Liver (tissue), 9 donors: ENCODE data around the gene GNAO1. TPM values are rescaled to one million over a fixed set of nuclear protein-coding genes. Genes with fewer than 3 reads are reported as not detected.

Experiments
- DNase-seq: peaks from one replicate; pipeline ENCODE4 v3.0.0-alpha.2; 2017; ENCODE audit warnings: low spot score
- H3K27ac ChIP-seq, 2 donors: one replicate each; pipeline ENCODE4 v1.7.0; 2013; ENCODE audit warnings: inconsistent platforms in 2 of 2, low read length in 2 of 2, control low read depth in 1 of 2, low read depth in 1 of 2, mild to moderate bottlenecking in 1 of 2
- H3K27me3 ChIP-seq, 4 donors: one replicate each; pipeline versions ENCODE4 v1.6.1 to v1.7.0; 2013; ENCODE audit warnings: low read length in 3 of 4, inconsistent platforms in 1 of 4, mild to moderate bottlenecking in 1 of 4, moderate library complexity in 1 of 4; ENCODE audit not compliant: control insufficient read depth in 4 of 4, insufficient read depth in 4 of 4
- H3K36me3 ChIP-seq, 4 donors: one replicate each; pipeline versions ENCODE4 v1.6.1 to v1.7.0; 2013; ENCODE audit warnings: low read length in 3 of 4, mild to moderate bottlenecking in 3 of 4, low read depth in 1 of 4, moderate library complexity in 1 of 4; ENCODE audit not compliant: control insufficient read depth in 4 of 4, insufficient read depth in 3 of 4
- H3K4me1 ChIP-seq, 4 donors: one replicate each; pipeline versions ENCODE4 v1.6.1 to v1.7.0; 2013; ENCODE audit warnings: low read length in 3 of 4, mild to moderate bottlenecking in 3 of 4, moderate library complexity in 1 of 4; ENCODE audit not compliant: control insufficient read depth in 4 of 4, insufficient read depth in 4 of 4
- H3K4me3 ChIP-seq, 3 donors: one replicate each; pipeline versions ENCODE4 v1.6.1 to v1.7.0; 2013; ENCODE audit warnings: low read length in 3 of 3, control low read depth in 1 of 3, low read depth in 1 of 3, mild to moderate bottlenecking in 1 of 3
- H3K9ac ChIP-seq, 2 donors: one replicate each; pipeline ENCODE4 v1.7.0; 2013; ENCODE audit warnings: low read length in 2 of 2, mild to moderate bottlenecking in 2 of 2, moderate library complexity in 2 of 2, control low read depth in 1 of 2, low read depth in 1 of 2
- H3K9me3 ChIP-seq, 4 donors: one replicate each; pipeline versions ENCODE4 v1.6.1 to v1.7.0; 2013; ENCODE audit warnings: low read length in 3 of 4; ENCODE audit not compliant: control insufficient read depth in 4 of 4
- EGR1 ChIP-seq, 2 donors: IDR thresholded peaks; 2 replicates each; pipeline ENCODE4 v1.6.1; 2016 to 2018; ENCODE audit warnings: antibody characterized with exemption in 2 of 2, low read depth in 2 of 2
- FOXA2 ChIP-seq: IDR thresholded peaks from 2 replicates; pipeline ENCODE4 v1.6.1; 2016; ENCODE audit warnings: antibody characterized with exemption
- GABPA ChIP-seq, 2 donors: IDR thresholded peaks in 1 of 2; conservative IDR thresholded peaks in 1 of 2; 2 replicates each; pipeline ENCODE4 v1.6.1; 2016; ENCODE audit warnings: antibody characterized with exemption in 2 of 2, mild to moderate bottlenecking in 1 of 2, moderate library complexity in 1 of 2
- HNF4A ChIP-seq, 2 donors: conservative IDR thresholded peaks; 2 replicates each; pipeline ENCODE4 v1.6.1; 2016; ENCODE audit warnings: antibody characterized with exemption in 2 of 2, mild to moderate bottlenecking in 2 of 2
- HNF4G ChIP-seq: IDR thresholded peaks from 2 replicates; pipeline ENCODE4 v1.6.1; 2016; ENCODE audit warnings: antibody characterized with exemption
- JUND ChIP-seq, 2 donors: IDR thresholded peaks; 2 replicates each; pipeline ENCODE4 v1.6.1; 2016; ENCODE audit warnings: antibody characterized with exemption in 2 of 2
- NR2F2 ChIP-seq: IDR thresholded peaks from 2 replicates; pipeline ENCODE4 v1.6.1; 2016; ENCODE audit warnings: antibody characterized with exemption
- RAD21 ChIP-seq, 2 donors: IDR thresholded peaks; 2 replicates each; pipeline ENCODE4 v1.6.1; 2016; ENCODE audit warnings: antibody characterized with exemption in 2 of 2, mild to moderate bottlenecking in 2 of 2
- RXRA ChIP-seq, 2 donors: IDR thresholded peaks; 2 replicates each; pipeline ENCODE4 v1.6.1; 2017 to 2018; ENCODE audit warnings: antibody characterized with exemption in 2 of 2, mild to moderate bottlenecking in 1 of 2
- TAF1 ChIP-seq: conservative IDR thresholded peaks from 2 replicates; pipeline ENCODE4 v1.6.1; 2016; ENCODE audit warnings: antibody characterized with exemption, mild to moderate bottlenecking
- YY1 ChIP-seq: IDR thresholded peaks from 2 replicates; pipeline ENCODE4 v1.6.1; 2016; ENCODE audit warnings: antibody characterized with exemption, mild to moderate bottlenecking
- WGBS: extraction: QIAGEN DNeasy Blood & Tissue Kit; methylation state at CpG from one replicate; pipeline ENCODE4 v1.1.7; 2013; 5-methylcytosine and 5-hydroxymethylcytosine counted together
- polyA plus RNA-seq, 2 donors: library from polyadenylated mRNA; stranded (reverse) in 1 of 2; unstranded in 1 of 2; fragments of 200-250 nt in 1 of 2; fragments of >200 nt in 1 of 2; fragmentation: Nextera tagmentation in 1 of 2; extraction: Ambion mirVana in 1 of 2; gene quantifications; one replicate each; pipeline versions ENCODE4 v1.2.1 to v1.2.3, GENCODE V29; 2013 to 2015
- total RNA-seq, 2 donors: library from RNA; depleted of rRNA; stranded (reverse); fragments of >200 nt; gene quantifications; one replicate each; pipeline ENCODE4 v1.2.3, GENCODE V29; 2014
- TF ChIP-seq, protein P1 (sequence below): IDR thresholded peaks from 2 replicates; pipeline ENCODE4 v1.6.1; 2016; ENCODE audit warnings: antibody characterized with exemption
- TF ChIP-seq, protein P2 (sequence below): IDR thresholded peaks from 2 replicates; pipeline ENCODE4 v1.6.1; 2016; ENCODE audit warnings: antibody characterized with exemption
- TF ChIP-seq, protein P3 (sequence below): IDR thresholded peaks from 2 replicates; pipeline ENCODE4 v1.6.1; 2016; ENCODE audit warnings: antibody characterized with exemption
- TF ChIP-seq, protein P4 (sequence below): IDR thresholded peaks from 2 replicates; pipeline ENCODE4 v1.6.1; 2016; ENCODE audit warnings: antibody characterized with exemption, mild to moderate bottlenecking
- donor health status: healthy.
- donor health status: healthy.
- donor health status: healthy.
- donor health status: healthy.
- donor health status: healthy.

The GNAO1 gene
- total and polyA plus RNA-seq, 4 donors, result 0.61 to 15.1 (median 7.0) TPM

DNA sequence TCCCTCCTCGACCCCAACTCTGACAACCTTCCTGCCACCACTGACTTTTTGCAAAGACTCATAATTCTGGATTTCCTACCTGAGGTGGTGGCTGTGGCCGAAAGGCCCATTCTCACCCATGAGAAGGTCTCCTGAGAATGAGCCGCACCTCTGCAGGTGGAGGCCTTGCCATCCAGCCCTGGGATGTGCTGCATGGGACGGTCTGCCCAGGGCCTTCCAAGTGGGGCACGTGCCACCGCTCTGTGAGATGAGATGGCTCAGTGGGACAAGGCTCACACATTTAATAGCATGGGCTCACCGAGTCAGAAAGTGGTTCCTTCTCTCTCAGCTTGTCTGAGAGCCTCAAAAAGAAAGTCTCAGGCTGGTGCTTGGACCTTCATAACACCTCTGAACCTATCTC is 121.3 kb downstream of the GNAO1 start:
- 92% methylated on average over 7 of the region's 7 CpGs for WGBS
- no peaks in the 10 kb centered on the region for H3K27me3 ChIP-seq
- H3K9ac ChIP-seq, result no peak overlapping the region
- no peak for DNase-seq
- peaks cover 0 to under 1% (median 0%) of the 10 kb centered on the region in 4 donors for H3K4me1 ChIP-seq
- H3K9me3 ChIP-seq, result no peaks in the 10 kb centered on the region
- no peak overlapping the region for H3K4me3 ChIP-seq
- TF ChIP-seq, protein P1, sequence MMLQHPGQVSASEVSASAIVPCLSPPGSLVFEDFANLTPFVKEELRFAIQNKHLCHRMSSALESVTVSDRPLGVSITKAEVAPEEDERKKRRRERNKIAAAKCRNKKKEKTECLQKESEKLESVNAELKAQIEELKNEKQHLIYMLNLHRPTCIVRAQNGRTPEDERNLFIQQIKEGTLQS, result no peak
- TF ChIP-seq, protein P2, sequence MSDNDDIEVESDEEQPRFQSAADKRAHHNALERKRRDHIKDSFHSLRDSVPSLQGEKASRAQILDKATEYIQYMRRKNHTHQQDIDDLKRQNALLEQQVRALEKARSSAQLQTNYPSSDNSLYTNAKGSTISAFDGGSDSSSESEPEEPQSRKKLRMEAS, result no peak
- no peak overlapping the region for H3K27ac ChIP-seq
- H3K36me3 ChIP-seq, result peaks cover 0 to 3% (median 0%) of the 10 kb centered on the region in 4 donors

DNA sequence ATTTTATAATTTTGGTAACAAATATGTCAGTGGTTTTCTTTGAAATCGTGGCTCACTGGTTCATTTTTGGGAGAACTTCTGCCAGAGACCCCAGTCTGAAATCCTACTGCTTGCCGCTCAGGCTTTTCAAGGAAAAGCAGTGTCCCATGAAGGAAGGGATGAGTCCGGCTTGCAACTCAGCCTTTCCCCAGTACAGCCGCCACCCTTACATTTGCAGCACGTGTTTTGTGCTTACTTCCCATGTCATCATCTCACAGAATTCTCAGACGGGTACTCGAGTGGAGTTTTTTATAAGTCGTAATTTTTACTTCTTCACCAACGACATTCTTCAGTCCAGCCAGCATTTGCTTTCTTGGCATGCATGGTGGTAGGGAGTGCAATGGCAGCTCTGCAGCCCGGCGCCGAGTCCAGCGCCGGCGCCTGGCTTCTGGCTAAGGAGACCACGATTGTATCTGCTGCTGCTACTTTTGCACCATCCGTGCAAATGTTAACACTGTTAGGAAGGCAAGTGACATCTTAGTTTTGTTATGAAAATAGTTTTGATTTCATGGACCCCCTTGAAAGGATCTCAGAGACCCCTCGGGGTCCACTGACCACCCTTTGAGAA is 123.1 kb downstream of the GNAO1 start:
- Histone ChIP-seq H3K27ac (no peak overlapping the region), H3K4me1 (peaks cover 0 to 8% (median 2%) of the 10 kb centered on the region in 4 donors), H3K9ac (no peak overlapping the region), H3K9me3 (no peaks in the 10 kb centered on the region), H3K36me3 (no peaks in the 10 kb centered on the region), H3K27me3 (no peaks in the 10 kb centered on the region), H3K4me3 (no peak overlapping the region)
- no peak for DNase-seq
- 90% methylated on average over 18 of the region's 18 CpGs for WGBS
- TF ChIP-seq, protein P3, sequence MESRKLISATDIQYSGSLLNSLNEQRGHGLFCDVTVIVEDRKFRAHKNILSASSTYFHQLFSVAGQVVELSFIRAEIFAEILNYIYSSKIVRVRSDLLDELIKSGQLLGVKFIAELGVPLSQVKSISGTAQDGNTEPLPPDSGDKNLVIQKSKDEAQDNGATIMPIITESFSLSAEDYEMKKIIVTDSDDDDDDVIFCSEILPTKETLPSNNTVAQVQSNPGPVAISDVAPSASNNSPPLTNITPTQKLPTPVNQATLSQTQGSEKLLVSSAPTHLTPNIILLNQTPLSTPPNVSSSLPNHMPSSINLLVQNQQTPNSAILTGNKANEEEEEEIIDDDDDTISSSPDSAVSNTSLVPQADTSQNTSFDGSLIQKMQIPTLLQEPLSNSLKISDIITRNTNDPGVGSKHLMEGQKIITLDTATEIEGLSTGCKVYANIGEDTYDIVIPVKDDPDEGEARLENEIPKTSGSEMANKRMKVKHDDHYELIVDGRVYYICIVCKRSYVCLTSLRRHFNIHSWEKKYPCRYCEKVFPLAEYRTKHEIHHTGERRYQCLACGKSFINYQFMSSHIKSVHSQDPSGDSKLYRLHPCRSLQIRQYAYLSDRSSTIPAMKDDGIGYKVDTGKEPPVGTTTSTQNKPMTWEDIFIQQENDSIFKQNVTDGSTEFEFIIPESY, result no peak
- TF ChIP-seq, protein P2, result no peak
- TF ChIP-seq RAD21 (IDR thresholded peaks at IDR 0.05) (no peak), FOXA2 (no peak), NR2F2 (no peak), JUND (IDR thresholded peaks at IDR 0.05) (no peak)

DNA sequence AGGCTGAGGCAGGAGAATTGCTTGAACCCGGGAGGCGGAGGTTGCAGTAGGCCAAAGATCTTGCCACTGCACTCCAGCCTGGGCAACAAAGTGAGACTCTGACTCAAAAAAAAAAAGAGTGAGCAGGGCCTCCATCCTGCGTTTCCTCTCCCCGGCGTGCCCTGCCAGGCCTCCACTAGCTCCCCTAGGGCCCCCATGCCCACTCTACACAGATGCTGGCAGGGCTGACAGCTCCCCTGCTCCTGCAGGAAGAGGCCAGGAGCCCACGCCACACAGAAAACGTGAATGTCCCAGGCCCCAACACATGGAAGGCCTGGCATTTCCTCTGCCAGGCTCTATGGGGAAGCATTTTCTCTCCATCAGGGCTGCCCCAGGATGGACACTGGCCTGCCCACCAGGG is 124.7 kb downstream of the GNAO1 start:
- Histone ChIP-seq H3K27me3 (no peaks in the 10 kb centered on the region), H3K4me3 (no peak overlapping the region), H3K36me3 (peaks cover 0 to 4% (median 0%) of the 10 kb centered on the region in 4 donors), H3K9me3 (no peaks in the 10 kb centered on the region), H3K4me1 (peaks cover 0 to 8% (median 2%) of the 10 kb centered on the region in 4 donors), H3K27ac (no peak overlapping the region), H3K9ac (no peak overlapping the region)
- DNase-seq, result no peak
- TF ChIP-seq, protein P3, result no peak
- TF ChIP-seq, protein P1, result no peak
- TF ChIP-seq YY1 (no peak), TAF1 (no peak), GABPA (IDR thresholded peaks at IDR 0.05 in 1 of 2, conservative IDR thresholded peaks at IDR 0.05 in 1 of 2) (no peak), RAD21 (IDR thresholded peaks at IDR 0.05) (no peak), NR2F2 (no peak), EGR1 (IDR thresholded peaks at IDR 0.05; ENCODE audit: low read depth in 2 of 2) (no peak), RXRA (IDR thresholded peaks at IDR 0.05) (no peak), HNF4A (conservative IDR thresholded peaks at IDR 0.05) (no peak), JUND (IDR thresholded peaks at IDR 0.05) (no peak), HNF4G (no peak)
- TF ChIP-seq, protein P4, sequence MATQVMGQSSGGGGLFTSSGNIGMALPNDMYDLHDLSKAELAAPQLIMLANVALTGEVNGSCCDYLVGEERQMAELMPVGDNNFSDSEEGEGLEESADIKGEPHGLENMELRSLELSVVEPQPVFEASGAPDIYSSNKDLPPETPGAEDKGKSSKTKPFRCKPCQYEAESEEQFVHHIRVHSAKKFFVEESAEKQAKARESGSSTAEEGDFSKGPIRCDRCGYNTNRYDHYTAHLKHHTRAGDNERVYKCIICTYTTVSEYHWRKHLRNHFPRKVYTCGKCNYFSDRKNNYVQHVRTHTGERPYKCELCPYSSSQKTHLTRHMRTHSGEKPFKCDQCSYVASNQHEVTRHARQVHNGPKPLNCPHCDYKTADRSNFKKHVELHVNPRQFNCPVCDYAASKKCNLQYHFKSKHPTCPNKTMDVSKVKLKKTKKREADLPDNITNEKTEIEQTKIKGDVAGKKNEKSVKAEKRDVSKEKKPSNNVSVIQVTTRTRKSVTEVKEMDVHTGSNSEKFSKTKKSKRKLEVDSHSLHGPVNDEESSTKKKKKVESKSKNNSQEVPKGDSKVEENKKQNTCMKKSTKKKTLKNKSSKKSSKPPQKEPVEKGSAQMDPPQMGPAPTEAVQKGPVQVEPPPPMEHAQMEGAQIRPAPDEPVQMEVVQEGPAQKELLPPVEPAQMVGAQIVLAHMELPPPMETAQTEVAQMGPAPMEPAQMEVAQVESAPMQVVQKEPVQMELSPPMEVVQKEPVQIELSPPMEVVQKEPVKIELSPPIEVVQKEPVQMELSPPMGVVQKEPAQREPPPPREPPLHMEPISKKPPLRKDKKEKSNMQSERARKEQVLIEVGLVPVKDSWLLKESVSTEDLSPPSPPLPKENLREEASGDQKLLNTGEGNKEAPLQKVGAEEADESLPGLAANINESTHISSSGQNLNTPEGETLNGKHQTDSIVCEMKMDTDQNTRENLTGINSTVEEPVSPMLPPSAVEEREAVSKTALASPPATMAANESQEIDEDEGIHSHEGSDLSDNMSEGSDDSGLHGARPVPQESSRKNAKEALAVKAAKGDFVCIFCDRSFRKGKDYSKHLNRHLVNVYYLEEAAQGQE, result no peak
- WGBS, result 92% methylated on average over 7 of the region's 7 CpGs
